A549 (cell line): ENCODE results near the gene FHIT. TPM values are rescaled to one million over a fixed set of nuclear protein-coding genes. Genes with fewer than 3 reads are reported as not detected.

ENCODE experiments used
- ATAC-seq, 2 experiments: fragments of 200-7000 bp in 1 of 2; fragments of >200 bp in 1 of 2; cut with Nextera tagmentation in 1 of 2; cut with Tn5 transposase in 1 of 2; 3 replicates each; pipeline versions ENCODE4 v1.8.0 to v1.9.1; 2018 to 2020; ENCODE audit warnings: mild to moderate bottlenecking in 1 of 2, moderate library complexity in 1 of 2
- CTCF ChIA-PET: fragments of 300-600 bp; sonication (Branson Sonifier 250); formaldehyde crosslinking; extraction: SDS; loops from one replicate; lab custom pipeline; 2021; ENCODE audit warnings: antibody characterized with exemption, inconsistent platforms; lab: Yijun Ruan, JAX
- POLR2A ChIA-PET: fragments of 350-600 bp; formaldehyde crosslinking; extraction: SDS; loops from one replicate; lab custom pipeline; 2021; ENCODE audit warnings: antibody characterized with exemption, inconsistent platforms; lab: Yijun Ruan, JAX
- DNase-seq, 2 experiments: peaks; one replicate each; pipeline versions ENCODE4 v3.0.0 to v3.0.0-alpha.2; 2011 to 2016; ENCODE audit warnings: low read depth in 1 of 2, low spot score in 1 of 2
- FAIRE-seq: peaks from 2 replicates; lab custom pipeline; 2011; peaks lifted over from hg19 to GRCh38; lab: Jason Lieb, UNC
- H3K27ac ChIP-seq, 2 experiments: fragments of >200 bp; sonication (Bioruptor Twin); formaldehyde crosslinking; 3 replicates each; pipeline ENCODE4 v1.5.1; 2016 to 2017
- H3K4me1 ChIP-seq: fragments of >200 bp; sonication (Bioruptor Twin); formaldehyde crosslinking; 3 replicates; pipeline ENCODE4 v1.6.1; 2016
- H3K4me2 ChIP-seq: fragments of >200 bp; sonication (Bioruptor Twin); formaldehyde crosslinking; 3 replicates; pipeline ENCODE4 v1.6.1; 2016
- H3K4me3 ChIP-seq: fragments of >200 bp; sonication (Bioruptor Twin); formaldehyde crosslinking; 3 replicates; pipeline ENCODE4 v1.5.1; 2016
- H3K9me3 ChIP-seq: fragments of >200 bp; sonication (Bioruptor Twin); formaldehyde crosslinking; 3 replicates; pipeline ENCODE4 v1.6.1; 2016
- BHLHE40 ChIP-seq: IDR thresholded peaks from 2 replicates; pipeline ENCODE4 v1.6.1; 2012; ENCODE audit warnings: low read depth, low read length, inconsistent platforms
- CBX2 ChIP-seq: fragments of 200-600 bp; sonication (generic); IDR thresholded peaks from 2 replicates; pipeline ENCODE4 v1.6.1; 2016; ENCODE audit warnings: low read depth, mild to moderate bottlenecking, borderline replicate concordance
- CBX8 ChIP-seq: fragments of 200-600 bp; sonication (generic); IDR thresholded peaks from 2 replicates; pipeline ENCODE4 v1.6.1; 2016
- CEBPB ChIP-seq, 2 experiments: fragments of >200 bp in 1 of 2; sonication (Bioruptor Twin) in 1 of 2; formaldehyde crosslinking in 1 of 2; IDR thresholded peaks; 2 replicates each; pipeline ENCODE4 v1.6.1; 2012 to 2016
- CHD4 ChIP-seq: fragments of 200-600 bp; sonication (generic); IDR thresholded peaks from 2 replicates; pipeline ENCODE4 v1.6.1; 2016; ENCODE audit warnings: antibody characterized with exemption, mild to moderate bottlenecking, borderline replicate concordance
- ESRRA ChIP-seq: fragments of 150-350 bp; IDR thresholded peaks from 2 replicates; pipeline ENCODE4 v1.6.1; 2014; ENCODE audit warnings: mild to moderate bottlenecking, low read length, borderline replicate concordance
- FOXS1 ChIP-seq: fragments of 250-450 bp; sonication (Bioruptor Pico); IDR thresholded peaks from 2 replicates; pipeline ENCODE4 v1.5.0; 2020; ENCODE audit warnings: mild to moderate bottlenecking, moderate library complexity
- GATA3 ChIP-seq: IDR thresholded peaks from 2 replicates; pipeline ENCODE4 v1.6.1; 2012; ENCODE audit warnings: borderline replicate concordance
- HOXA7 ChIP-seq: fragments of 250-450 bp; sonication (Bioruptor Pico); IDR thresholded peaks from 2 replicates; pipeline ENCODE4 v1.5.0; 2020; ENCODE audit warnings: mild to moderate bottlenecking, moderate library complexity
- HOXB13 ChIP-seq: fragments of 250-450 bp; sonication (Bioruptor Pico); IDR thresholded peaks from 2 replicates; pipeline ENCODE4 v1.5.0; 2020; ENCODE audit warnings: low read depth, mild to moderate bottlenecking, moderate library complexity
- JUNB ChIP-seq: fragments of >200 bp; sonication (Bioruptor Twin); formaldehyde crosslinking; IDR thresholded peaks from 2 replicates; pipeline ENCODE4 v1.6.1; 2016
- NFE2L2 ChIP-seq: fragments of 150-350 bp; conservative IDR thresholded peaks from 2 replicates; pipeline ENCODE4 v1.6.1; 2014; ENCODE audit warnings: low read length
- NPAS2 ChIP-seq: fragments of 250-450 bp; sonication (Bioruptor Pico); IDR thresholded peaks from 2 replicates; pipeline ENCODE4 v1.8.0; 2022; ENCODE audit warnings: mild to moderate bottlenecking, moderate library complexity, borderline replicate concordance
- NR3C1 ChIP-seq: fragments of >200 bp; sonication (Bioruptor Twin); formaldehyde crosslinking; IDR thresholded peaks from 3 replicates; pipeline ENCODE4 v1.6.1; 2017
- PHF8 ChIP-seq: fragments of 200-600 bp; sonication (generic); IDR thresholded peaks from 2 replicates; pipeline ENCODE4 v1.6.1; 2016; ENCODE audit warnings: low read depth, mild to moderate bottlenecking, antibody characterized with exemption, moderate library complexity, borderline replicate concordance
- RNF2 ChIP-seq: fragments of 200-600 bp; sonication (generic); IDR thresholded peaks from 2 replicates; pipeline ENCODE4 v1.6.1; 2016; ENCODE audit warnings: low read depth, mild to moderate bottlenecking, antibody characterized with exemption, moderate library complexity, borderline replicate concordance
- SMC3 ChIP-seq: fragments of >200 bp; sonication (Bioruptor Twin); formaldehyde crosslinking; IDR thresholded peaks from 3 replicates; pipeline ENCODE4 v1.6.1; 2018; ENCODE audit warnings: inconsistent platforms
- TFCP2L1 ChIP-seq: fragments of 250-450 bp; sonication (Bioruptor Pico); IDR thresholded peaks from 2 replicates; pipeline ENCODE4 v1.5.0; 2021; ENCODE audit warnings: mild to moderate bottlenecking
- TP53 ChIP-seq: fragments of 250-450 bp; sonication (Bioruptor Pico); IDR thresholded peaks from 2 replicates; pipeline ENCODE4 v1.5.0; 2021; ENCODE audit warnings: mild to moderate bottlenecking, moderate library complexity
- ZC3H11A ChIP-seq: fragments of 450-650 bp; IDR thresholded peaks from 2 replicates; pipeline ENCODE4 v1.6.1; 2014; ENCODE audit warnings: antibody characterized with exemption, mild to moderate bottlenecking
- ZSCAN20 ChIP-seq: fragments of 250-450 bp; sonication (Bioruptor Pico); IDR thresholded peaks from 2 replicates; pipeline ENCODE4 v1.8.0; 2022; ENCODE audit warnings: mild to moderate bottlenecking, moderate library complexity
- WGBS: methylation state at CpG from one replicate; pipeline ENCODE4 v1.1.6; 2017; ENCODE audit errors: missing lambda C conversion rate; 5-methylcytosine and 5-hydroxymethylcytosine counted together
- polyA plus RNA-seq, 4 experiments: library from polyadenylated mRNA; depleted of rRNA in 3 of 4; stranded (reverse); fragments of >200 nt; fragmentation: RNase III in 1 of 4; extraction: RNeasy Plus Mini Kit Qiagen cat#74134 plus additional on column Dnase treatment in 1 of 4; gene quantifications; 2 replicates in 3 of 4; 3 replicates in 1 of 4; pipeline ENCODE4 v1.2.3, GENCODE V29; 2011 to 2017
- TF ChIP-seq, protein P1 (sequence below): fragments of 250-450 bp; sonication (Bioruptor Pico); IDR thresholded peaks from 2 replicates; pipeline ENCODE4 v1.5.0; 2020; ENCODE audit warnings: low read depth, mild to moderate bottlenecking, moderate library complexity
- TF ChIP-seq, protein P2 (sequence below): IDR thresholded peaks from 2 replicates; pipeline ENCODE4 v1.6.1; 2012; ENCODE audit warnings: low read depth, borderline replicate concordance
- TF ChIP-seq, protein P3 (sequence below): IDR thresholded peaks from 2 replicates; pipeline ENCODE4 v1.6.1; 2012

Gene FHIT
- polyA plus RNA-seq, 2 of the 4 experiments (the other 2 are of a cell fraction): 0.76 to 0.92 TPM

DNA sequence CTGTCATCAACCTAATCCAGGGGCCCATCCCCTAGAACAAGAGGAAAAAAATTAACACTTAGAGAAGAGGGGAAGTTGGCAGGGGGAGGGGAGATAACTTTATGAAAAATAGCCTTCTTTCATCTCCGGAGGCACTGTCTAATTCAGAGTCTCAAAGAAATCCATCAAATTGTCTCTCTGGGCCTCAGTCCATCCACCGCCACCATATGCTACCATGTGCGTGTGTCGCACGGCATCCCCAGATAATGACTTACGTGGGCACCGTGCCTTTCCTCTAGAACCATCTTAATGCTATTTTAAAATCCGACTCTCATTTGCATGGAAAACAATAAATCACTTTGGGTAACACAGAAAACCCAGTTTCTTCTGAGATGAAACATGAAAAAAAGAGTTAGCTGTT lies 619.7 kb downstream of the FHIT start:
- H3K4me3 ChIP-seq: no peak overlapping the region
- no peak overlapping the region for H3K27ac ChIP-seq
- TF ChIP-seq, protein P1, sequence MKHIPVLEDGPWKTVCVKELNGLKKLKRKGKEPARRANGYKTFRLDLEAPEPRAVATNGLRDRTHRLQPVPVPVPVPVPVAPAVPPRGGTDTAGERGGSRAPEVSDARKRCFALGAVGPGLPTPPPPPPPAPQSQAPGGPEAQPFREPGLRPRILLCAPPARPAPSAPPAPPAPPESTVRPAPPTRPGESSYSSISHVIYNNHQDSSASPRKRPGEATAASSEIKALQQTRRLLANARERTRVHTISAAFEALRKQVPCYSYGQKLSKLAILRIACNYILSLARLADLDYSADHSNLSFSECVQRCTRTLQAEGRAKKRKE (CRISPR knock-in tag): no peak
- TF ChIP-seq NFE2L2 (no peak), CEBPB (IDR thresholded peaks at IDR 0.05) (no peak)
- CTCF ChIA-PET: no interaction called here
- H3K9me3 ChIP-seq: no peaks in the 10 kb centered on the region
- DNase-seq (no peak), FAIRE-seq (no peak), ATAC-seq (no peak)
- no peaks in the 10 kb centered on the region for H3K4me1 ChIP-seq
- H3K4me2 ChIP-seq: no peak overlapping the region
- POLR2A ChIA-PET: no interaction called here
- WGBS: 51% methylated on average over 8 of the region's 8 CpGs

DNA sequence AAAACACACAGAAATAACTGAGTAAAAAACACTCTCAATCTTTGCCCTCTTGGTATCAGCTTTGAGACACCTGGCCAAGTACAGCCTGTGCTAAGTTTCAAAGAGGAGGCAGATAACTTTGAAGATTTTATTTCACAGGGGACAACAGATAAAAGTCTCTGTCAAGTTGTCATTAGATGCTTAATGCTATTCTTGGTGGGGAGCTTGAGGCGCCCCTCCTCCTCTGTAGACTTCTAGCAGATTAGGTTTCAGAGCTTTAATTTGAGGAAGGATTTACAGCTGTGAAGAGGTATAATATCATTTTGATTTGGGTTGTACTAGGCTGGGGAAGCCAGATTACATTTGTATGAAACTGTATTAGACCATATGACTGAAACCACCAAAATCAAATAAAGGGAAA lies 620.3 kb downstream of the FHIT start:
- Histone ChIP-seq H3K4me1 (no peaks in the 10 kb centered on the region), H3K4me2 (no peak overlapping the region), H3K9me3 (no peaks in the 10 kb centered on the region), H3K4me3 (no peak overlapping the region), H3K27ac (no peak overlapping the region)
- ATAC-seq (no peak), FAIRE-seq (no peak)
- POLR2A ChIA-PET: no interaction called here
- WGBS: 7% methylated on average over 1 of the region's 1 CpG
- CTCF ChIA-PET: no interaction called here
- TF ChIP-seq, protein P2, sequence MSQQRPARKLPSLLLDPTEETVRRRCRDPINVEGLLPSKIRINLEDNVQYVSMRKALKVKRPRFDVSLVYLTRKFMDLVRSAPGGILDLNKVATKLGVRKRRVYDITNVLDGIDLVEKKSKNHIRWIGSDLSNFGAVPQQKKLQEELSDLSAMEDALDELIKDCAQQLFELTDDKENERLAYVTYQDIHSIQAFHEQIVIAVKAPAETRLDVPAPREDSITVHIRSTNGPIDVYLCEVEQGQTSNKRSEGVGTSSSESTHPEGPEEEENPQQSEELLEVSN: no peak
- no peak for TF ChIP-seq CHD4
- no peak for TF ChIP-seq JUNB
- TF ChIP-seq CEBPB (IDR thresholded peaks at IDR 0.05): no peak
- TF ChIP-seq ZC3H11A: no peak
- no peak for TF ChIP-seq BHLHE40
- TF ChIP-seq SMC3: no peak
- no peak for TF ChIP-seq TFCP2L1 (CRISPR knock-in tag)
- TF ChIP-seq ZSCAN20 (CRISPR knock-in tag): no peak
- TF ChIP-seq CBX8: no peak
- TF ChIP-seq NPAS2 (CRISPR knock-in tag): no peak
- TF ChIP-seq ESRRA: no peak
- TF ChIP-seq TP53: no peak
- TF ChIP-seq HOXA7 (CRISPR knock-in tag): no peak
- no peak for TF ChIP-seq HOXB13
- TF ChIP-seq, protein P3, sequence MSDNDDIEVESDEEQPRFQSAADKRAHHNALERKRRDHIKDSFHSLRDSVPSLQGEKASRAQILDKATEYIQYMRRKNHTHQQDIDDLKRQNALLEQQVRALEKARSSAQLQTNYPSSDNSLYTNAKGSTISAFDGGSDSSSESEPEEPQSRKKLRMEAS: no peak
- TF ChIP-seq RNF2: no peak
- TF ChIP-seq, protein P1 (CRISPR knock-in tag): no peak
- no peak for TF ChIP-seq NR3C1
- no peak for TF ChIP-seq CBX2
- TF ChIP-seq, all 56 proteins: peak for 0
- DNase-seq: no peak

DNA sequence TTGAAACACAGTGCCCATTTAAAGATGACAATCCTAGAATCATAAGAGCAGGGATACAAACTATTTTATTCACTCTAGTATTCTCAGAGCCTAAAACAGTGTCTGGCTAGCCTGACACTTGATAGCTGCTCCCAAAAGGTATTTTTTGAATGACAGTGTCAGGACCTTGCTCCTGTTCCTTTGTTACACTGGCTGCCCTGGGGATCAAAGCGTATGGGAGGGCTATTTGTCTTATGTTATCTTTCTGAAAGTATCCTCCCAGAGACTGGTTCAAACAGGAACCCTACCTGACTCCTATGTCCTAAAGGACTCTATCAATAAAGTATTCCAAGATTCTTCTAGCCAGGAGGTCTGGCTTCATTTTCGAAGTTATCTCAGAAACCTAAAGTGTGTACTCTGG lies 621.4 kb downstream of the FHIT start:
- Histone ChIP-seq H3K27ac (no peak overlapping the region), H3K9me3 (no peaks in the 10 kb centered on the region), H3K4me3 (no peak overlapping the region), H3K4me1 (no peaks in the 10 kb centered on the region), H3K4me2 (no peak overlapping the region)
- FAIRE-seq: no peak
- 4% methylated on average over 2 of the region's 2 CpGs for WGBS
- ATAC-seq: no peak
- no peak for DNase-seq
- no peak for TF ChIP-seq HOXA7 (CRISPR knock-in tag)
- TF ChIP-seq FOXS1 (CRISPR knock-in tag): no peak
- TF ChIP-seq PHF8: no peak
- no peak for TF ChIP-seq ESRRA
- TF ChIP-seq GATA3: no peak
- TF ChIP-seq JUNB: no peak
- CTCF ChIA-PET: no interaction called here
- POLR2A ChIA-PET: no interaction called here
